Stimulated activated CD4-positive, alpha-beta T cell treated with anti-CD3 and anti-CD28 coated beads, Interleukin-2, amount 100 ng/mL, for 48 hours (primary cell): ENCODE measurements around the gene MARCHF5.

Experiments used
- DNase-seq, 2 donors: peaks; one replicate each; pipeline ENCODE4 v3.0.0-alpha.2; 2020

Gene MARCHF5, protein sequence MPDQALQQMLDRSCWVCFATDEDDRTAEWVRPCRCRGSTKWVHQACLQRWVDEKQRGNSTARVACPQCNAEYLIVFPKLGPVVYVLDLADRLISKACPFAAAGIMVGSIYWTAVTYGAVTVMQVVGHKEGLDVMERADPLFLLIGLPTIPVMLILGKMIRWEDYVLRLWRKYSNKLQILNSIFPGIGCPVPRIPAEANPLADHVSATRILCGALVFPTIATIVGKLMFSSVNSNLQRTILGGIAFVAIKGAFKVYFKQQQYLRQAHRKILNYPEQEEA

GRCh38 chr10:92290837-92291615, at the start of gene MARCHF5, which contains the start of gene CPEB3:
MARCHF5 (plus strand) TSS chr10:92291167; CDS start chr10:92291495, 328 bp downstream.
CPEB3 (minus strand) TSS chr10:92291078; CDS start chr10:92240350, 50,728 bp downstream.
- DNase-seq = peak; percentile 84 to 85

- DNase-seq = no peak
Observed at GRCh38 chr10:92241501-92241900, 49.5 kb upstream of the MARCHF5 start.

- no peak for DNase-seq
Observed at GRCh38 chr10:92242380-92242779, 48.6 kb upstream of the MARCHF5 start.

DNA sequence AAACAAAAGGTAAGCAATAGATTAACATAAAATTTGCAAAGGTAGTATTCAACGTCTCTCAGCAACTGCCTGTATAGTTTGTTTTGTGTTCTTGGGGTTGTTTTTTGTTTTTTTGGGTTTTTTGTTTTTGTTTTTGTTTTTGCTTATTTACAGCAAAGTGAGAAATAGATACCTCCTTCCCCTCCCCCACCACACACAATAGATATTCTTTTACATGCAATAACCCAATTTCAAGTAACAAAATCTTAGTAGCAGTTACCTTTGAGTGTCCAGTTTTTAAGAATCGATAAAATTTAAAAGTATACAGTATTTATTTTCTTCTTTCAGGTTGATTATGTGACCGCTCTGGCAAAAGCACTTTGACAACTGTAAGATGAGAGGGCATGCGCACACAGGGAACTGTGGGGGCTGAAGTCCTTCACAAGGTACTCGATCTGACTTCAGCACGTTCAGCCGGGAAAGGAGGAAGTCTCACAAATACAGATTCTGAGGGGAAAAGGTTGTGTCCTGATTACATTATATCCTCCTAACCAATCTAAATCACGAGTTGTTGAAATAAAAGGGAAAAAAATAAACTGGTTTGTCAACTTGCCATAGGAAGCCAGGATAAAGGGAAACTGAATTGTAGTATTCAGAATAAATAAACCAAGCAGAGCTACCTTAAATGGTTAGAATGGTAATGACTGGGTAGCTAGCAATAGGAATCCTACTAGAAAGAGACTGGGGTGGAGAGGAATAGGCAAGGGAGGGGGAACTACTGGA, 47.9 kb upstream of the MARCHF5 start:
- peak; percentile 15 to 16 for DNase-seq

DNA sequence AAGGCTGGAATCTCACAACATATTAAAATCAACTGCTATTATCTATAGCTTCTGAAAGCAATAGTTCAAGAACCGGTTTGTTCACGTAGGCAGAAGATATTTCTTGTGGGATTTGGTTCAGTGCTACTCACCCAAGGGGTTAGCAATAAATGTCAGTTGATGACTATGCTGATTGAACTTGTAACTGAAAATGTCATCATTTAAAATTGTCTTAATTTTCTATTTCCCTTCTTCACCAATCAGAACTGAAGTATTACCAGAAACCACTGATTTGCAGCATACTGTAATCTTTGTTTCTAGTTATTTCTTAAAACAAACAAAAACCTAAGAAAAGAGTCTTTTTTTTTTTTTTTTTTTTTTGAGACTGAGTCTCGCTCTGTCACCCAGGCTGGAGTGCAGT, 46.2 kb upstream of the MARCHF5 start:
- no peak for DNase-seq

DNA sequence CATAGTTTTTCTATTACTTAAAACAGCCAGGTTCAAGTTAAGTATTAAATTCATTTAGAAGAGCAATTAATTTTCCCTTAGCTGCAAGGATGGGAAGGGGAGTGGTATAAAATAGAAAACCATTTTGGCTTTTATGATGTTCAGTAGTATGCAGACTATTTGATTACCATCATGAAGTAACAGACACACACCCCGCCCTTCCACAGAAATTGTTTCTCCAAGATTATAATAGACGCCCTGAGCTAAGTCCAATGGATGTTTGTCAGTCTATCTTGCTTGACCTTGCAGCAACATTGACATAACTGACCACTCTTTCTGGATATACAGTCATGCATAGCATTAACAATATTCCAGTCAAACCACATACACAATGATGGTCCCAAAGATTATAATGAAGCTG, 42.4 kb upstream of the MARCHF5 start:
- DNase-seq = no peak

- DNase-seq = no peak
Observed at GRCh38 chr10:92263396-92263795, 27.6 kb upstream of the MARCHF5 start.

DNA sequence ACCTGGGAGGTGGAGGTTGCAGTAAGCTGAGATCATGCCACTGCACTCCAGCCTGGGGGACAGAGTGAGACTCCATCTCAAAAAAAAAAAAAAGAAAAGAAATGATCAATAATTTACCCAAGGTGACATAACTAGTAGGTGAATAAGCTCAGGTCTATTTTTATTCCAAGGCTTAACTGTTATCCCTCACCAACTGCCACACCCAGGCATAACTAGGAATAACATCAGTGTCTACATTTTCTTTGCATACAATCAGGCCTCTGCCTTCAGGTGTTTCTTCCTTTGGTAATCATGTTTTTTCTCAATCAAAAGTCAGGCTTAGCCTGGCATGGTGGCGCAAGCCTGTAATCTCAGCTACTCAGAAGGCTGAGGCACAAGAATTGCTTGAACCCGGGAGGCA, 26.7 kb upstream of the MARCHF5 start:
- no peak for DNase-seq

DNA sequence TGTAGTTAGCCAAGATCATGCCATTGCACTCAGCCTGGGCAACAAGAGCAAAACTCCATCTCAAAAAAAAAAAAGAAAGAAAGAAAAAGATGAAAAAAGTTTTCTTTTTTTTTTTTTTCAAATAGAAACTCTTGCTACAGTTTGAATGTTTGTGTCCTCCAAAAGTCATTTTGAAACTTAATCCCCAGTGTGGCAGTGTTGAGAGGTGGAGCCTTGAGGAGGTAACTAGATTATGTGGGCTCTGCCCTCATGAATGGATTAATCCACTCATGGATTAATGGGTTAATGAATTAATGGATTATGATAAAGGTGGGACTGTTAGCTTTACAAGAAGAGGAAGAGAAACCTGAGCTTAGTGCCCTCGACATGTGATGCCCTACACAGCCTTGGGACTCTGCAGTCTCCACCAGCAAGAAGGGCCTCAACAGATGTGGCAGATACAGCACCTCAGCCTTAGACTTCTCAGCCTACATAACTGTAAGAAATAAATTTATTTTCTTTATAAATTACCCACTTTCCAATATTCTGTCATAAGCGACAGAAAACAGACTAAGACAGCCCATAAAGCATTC, 25.2 kb upstream of the MARCHF5 start:
- DNase-seq = no peak

GRCh38 chr10:92267343-92267742, 23.6 kb upstream of the MARCHF5 start:
- no peak for DNase-seq

DNA sequence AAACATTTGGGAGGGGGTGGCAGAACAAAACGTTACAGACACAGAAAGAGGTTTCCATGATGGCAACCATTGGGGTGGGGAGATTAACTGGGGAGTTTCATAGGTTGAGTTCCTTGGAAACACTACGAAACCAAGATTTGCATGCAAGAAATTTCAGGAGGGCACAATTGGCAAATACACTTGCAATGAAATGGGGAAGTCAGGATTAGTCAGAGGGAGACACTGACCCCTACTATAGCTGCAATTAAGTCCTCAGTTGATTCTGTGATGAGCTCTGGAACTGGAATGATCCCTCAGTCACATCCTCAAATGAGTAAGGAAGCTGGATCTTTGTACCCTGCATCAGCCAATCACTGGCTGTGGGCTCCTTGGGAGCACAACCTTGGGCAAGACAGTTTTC, 22.2 kb upstream of the MARCHF5 start:
- DNase-seq = no peak

- no peak for DNase-seq
Observed at GRCh38 chr10:92274071-92274470, 16.9 kb upstream of the MARCHF5 start.

- no peak for DNase-seq
Observed at GRCh38 chr10:92278996-92279696, 11.8 kb upstream of the MARCHF5 start.

DNA sequence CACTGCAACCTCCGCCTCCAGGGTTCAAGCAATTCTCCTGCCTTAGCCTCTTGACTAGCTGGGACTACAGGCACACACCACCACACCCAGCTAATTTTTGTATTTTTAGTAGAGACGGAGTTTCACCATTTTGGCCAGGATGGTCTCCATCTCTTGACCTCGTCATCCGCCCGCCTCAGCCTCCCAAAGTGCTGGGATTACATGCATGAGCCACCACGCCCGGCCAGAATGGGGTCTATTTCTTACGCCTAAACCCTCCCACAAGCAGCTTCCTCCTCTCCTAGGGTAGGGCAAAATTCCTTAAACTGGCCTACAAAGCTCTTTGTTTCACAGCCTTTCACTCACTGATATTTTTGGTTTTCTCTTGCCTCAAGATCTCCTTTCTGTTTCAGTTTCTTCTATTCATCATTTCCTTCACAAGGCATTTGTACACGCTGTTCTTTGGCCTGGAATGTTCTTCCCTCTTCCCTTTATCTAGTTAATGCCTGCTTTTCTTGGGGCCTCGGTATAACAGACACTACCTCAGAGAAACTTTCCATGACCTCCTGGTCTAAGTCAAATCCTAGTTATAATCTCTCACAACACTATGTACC, 6.8 kb upstream of the MARCHF5 start:
- no peak for DNase-seq

GRCh38 chr10:92290076-92290836, 711 bp upstream of the MARCHF5 start:
- peak in 1 of 2 donors; percentile 15 for DNase-seq

- peak; percentile 5 to 11 for DNase-seq
Observed at GRCh38 chr10:92291616-92291865, 574 bp downstream of the MARCHF5 start.

DNA sequence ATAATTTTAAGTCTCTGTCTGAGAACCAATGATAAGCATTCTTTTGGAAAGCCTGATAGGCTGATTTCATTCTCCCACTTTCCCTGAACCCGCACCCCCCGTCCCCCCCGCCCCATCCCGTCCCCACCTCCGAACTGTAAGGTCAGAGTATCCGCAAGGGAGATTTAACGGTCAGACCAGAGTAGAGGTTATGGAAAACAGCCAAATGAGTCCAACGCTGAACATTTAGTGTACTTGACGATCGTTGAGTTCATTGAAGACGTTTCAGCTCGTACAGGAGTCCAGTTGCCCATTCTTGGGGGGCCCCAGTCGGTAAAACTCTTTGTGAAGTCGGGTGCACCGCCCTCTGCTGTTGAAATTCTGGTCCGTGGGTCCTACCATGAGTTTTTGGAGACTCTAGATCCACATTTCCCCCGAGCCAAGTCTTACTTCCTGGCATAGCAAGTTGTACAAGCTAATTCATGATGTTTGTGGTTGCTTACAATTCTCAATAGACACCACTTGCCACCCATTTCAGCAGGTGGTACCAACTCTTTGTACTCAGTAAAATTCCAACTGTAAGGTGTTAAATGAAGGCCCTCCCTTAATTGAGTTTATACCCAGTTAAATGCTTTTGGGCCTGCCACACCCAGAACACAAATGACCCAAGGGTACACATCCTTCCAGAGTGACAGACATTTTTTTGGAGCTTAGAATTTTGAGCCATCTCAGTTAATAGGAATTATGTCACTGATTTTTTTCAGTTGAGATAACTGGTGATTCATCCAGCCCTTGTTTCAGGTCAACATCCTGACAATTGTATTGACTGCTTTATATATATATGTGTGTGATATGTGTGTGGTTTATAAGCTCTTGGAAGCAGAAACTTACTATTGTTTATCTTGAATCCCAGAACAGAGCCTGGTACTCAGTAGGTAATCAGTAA, 1.2 kb downstream of the MARCHF5 start:
- peak; percentile 25 to 33 for DNase-seq

DNA sequence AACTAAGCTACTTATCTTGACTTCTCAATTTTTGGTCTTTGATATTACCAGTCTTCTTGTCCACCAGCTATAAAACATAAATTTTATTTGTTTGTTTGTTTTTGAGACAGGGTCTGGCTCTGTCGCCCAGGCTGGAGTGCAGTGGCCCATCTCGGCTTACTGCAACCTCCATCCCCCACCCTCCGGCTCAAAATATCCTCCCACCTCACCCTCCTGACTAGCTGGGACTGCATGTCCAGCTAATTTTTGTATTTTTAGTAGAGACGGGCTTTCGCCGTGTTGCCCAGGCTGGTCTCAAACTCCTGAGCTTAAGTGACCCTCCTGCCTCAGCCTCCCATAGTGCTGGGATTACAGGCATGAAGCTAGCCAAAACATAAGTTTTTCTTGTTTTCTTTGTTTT, 7.5 kb downstream of the MARCHF5 start:
- no peak for DNase-seq

- DNase-seq = no peak
Observed at GRCh38 chr10:92303096-92303495, 12.1 kb downstream of the MARCHF5 start.

- DNase-seq = no peak
Observed at GRCh38 chr10:92304061-92304460, 13.1 kb downstream of the MARCHF5 start.
